PFSK-1 (cell line): ENCODE data around the gene GON4L.

Experiments used
- POLR2AphosphoS5 ChIP-seq: IDR thresholded peaks from 2 replicates; pipeline ENCODE4 v1.6.1; 2012; ENCODE audit warnings: low read depth, mild to moderate bottlenecking, control low read depth, low read length, moderate library complexity
- TAF1 ChIP-seq: IDR thresholded peaks from 2 replicates; pipeline ENCODE4 v1.6.1; 2012; ENCODE audit warnings: low read length, control low read depth, borderline replicate concordance; ENCODE audit not compliant: insufficient read depth

- TF ChIP-seq POLR2AphosphoS5 (no peak), TAF1 (no peak)
Measured at GRCh38 chr1:155873860-155874259, 16.8 kb upstream of the GON4L start.
